ENCODE results near the gene EAF2.
A peak's percentile ranks its signal among the peaks of the same experiment; 100 is the strongest.
"Not testable (repeated sequence)": the region's sequence is repeated elsewhere in the genome, so short reads cannot be mapped to it uniquely, and the experiment has no call there.

Gene EAF2

DNA sequence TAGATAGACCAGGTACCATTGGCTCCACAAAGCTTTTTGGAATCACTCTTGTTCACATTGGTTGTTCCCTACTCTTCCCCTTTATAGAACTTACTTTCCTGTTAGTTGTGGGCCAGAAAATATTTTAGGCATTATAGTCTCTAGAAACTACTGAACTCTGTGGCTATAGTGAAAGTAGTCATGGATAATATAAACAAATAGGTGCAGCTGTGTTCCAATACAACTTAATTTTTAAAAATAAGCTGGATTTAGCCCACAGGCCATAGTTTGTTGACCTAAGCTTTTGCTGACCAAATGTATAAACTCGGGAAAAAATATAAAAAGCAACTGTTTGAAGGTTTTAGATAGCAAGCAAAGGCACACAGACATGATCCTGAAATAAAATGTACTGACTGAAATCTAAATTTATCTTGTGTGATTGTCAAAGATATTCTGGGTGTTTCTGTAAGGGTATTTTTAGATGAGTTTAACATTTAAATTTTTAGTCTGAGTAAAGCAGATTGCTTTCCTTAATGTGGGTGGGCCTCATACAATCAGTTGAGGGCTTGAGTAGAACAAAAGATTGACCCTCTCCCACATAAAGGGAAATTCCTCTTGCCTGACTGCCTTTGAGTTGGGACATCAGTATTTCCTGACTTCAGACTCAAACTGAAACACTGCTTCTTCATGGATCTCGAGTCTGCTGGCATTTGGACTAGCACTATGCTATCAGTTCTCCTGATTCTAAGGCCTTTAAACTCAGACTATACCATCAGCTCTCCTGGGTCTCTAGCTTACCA, 13.4 kb upstream of the EAF2 start:
- no peaks in the 10 kb centered on the region for H3K36me3 ChIP-seq (ENCODE audit: control insufficient read depth, insufficient read depth, low read length)

DNA sequence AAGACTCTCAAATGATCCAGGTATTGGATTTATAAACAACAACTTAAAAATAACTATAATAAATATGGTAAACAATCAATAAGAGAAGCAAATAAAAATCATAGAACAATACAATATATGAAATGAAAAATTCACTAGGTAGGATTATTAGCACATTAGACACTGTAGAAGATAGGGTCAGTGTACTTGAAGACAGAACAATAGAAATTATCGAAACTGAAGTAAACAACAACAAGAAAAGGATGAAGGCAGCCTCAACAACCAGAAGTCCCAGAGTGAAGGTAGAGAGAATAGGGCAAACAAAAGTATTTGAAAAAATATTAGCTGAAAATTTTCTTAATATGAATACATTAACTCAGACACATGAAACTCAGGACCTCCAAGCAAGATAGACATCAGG, 12.0 kb upstream of the EAF2 start:
- Histone ChIP-seq H3K9me3 (ENCODE audit: control insufficient read depth, low read length) (no peaks in the 10 kb centered on the region), H3K4me1 (ENCODE audit: control insufficient read depth, insufficient read depth, low read length) (no peaks in the 10 kb centered on the region), H3K4me3 (ENCODE audit: low read length) (no peak overlapping the region), H3K27me3 (ENCODE audit: control insufficient read depth, insufficient read depth, low read length) (no peaks in the 10 kb centered on the region), H3K36me3 (ENCODE audit: control insufficient read depth, insufficient read depth, low read length) (no peaks in the 10 kb centered on the region), H3K9ac (ENCODE audit: low read length) (no peak overlapping the region)

More for the DNA sequence above, 13.4 kb upstream of the EAF2 start:
- Histone ChIP-seq H3K4me3 (ENCODE audit: low read length) (no peak overlapping the region), H3K9me3 (ENCODE audit: control insufficient read depth, low read length) (no peaks in the 10 kb centered on the region), H3K27me3 (ENCODE audit: control insufficient read depth, insufficient read depth, low read length) (no peaks in the 10 kb centered on the region), H3K4me1 (ENCODE audit: control insufficient read depth, insufficient read depth, low read length) (no peaks in the 10 kb centered on the region), H3K9ac (ENCODE audit: low read length) (no peak overlapping the region)

DNA sequence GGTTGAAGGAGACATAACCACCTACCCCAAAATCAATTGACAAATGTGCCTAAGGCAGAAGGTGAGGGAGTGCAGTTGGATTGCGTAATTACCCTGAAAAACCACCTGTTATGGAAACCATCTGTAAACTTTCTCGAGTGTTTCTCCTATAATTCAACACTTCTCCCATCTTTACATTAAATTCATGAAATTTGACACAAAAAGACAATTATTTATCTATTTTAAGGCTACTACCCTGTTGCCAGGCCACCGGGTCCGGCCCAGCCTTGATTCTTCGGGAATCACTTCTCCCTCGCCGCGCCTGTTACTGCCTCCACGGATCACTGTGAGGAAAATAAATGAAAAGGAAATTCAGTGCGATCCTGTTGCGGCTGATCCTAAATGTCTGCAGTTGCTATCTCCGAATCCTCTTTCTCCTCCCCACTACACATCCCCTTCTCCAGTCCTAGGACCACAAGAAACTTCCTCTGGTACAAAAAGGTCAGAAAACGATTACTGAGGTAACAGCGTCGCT, 795 bp upstream of the EAF2 start:
- H3K9me3 ChIP-seq (ENCODE audit: control insufficient read depth, low read length), result no peaks in the 10 kb centered on the region
- H3K9ac ChIP-seq (ENCODE audit: low read length), result peak overlapping the region; percentile 95
- no peaks in the 10 kb centered on the region for H3K36me3 ChIP-seq (ENCODE audit: control insufficient read depth, insufficient read depth, low read length)
- peak overlapping the region; percentile 93 for H3K4me3 ChIP-seq (ENCODE audit: low read length)
- H3K4me1 ChIP-seq (ENCODE audit: control insufficient read depth, insufficient read depth, low read length), result no peaks in the 10 kb centered on the region
- no peaks in the 10 kb centered on the region for H3K27me3 ChIP-seq (ENCODE audit: control insufficient read depth, insufficient read depth, low read length)

DNA sequence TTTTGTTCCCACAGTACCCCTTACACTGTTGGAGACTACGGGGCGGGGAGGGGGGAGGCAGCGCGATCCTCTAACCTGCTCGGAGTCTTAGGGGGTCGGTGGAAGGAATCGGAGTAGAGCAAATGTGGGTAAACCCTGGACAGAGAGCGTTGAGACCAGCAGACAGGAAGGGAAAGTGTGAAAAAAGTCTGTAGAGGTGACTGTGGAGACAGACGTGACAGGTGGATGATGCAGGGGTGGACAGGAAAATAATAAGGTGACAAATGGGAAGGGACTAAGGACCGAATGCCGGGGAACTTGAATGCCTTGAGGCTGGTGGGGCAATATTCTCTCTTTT, 424 bp downstream of the EAF2 start:
- no peaks in the 10 kb centered on the region for H3K4me1 ChIP-seq (ENCODE audit: control insufficient read depth, insufficient read depth, low read length)
- H3K9me3 ChIP-seq (ENCODE audit: control insufficient read depth, low read length), result no peaks in the 10 kb centered on the region
- peak overlapping the region; percentile 72 for H3K4me3 ChIP-seq (ENCODE audit: low read length)
- H3K36me3 ChIP-seq (ENCODE audit: control insufficient read depth, insufficient read depth, low read length), result no peaks in the 10 kb centered on the region
- no peaks in the 10 kb centered on the region for H3K27me3 ChIP-seq (ENCODE audit: control insufficient read depth, insufficient read depth, low read length)
- peak overlapping the region; percentile 95 for H3K9ac ChIP-seq (ENCODE audit: low read length)

DNA sequence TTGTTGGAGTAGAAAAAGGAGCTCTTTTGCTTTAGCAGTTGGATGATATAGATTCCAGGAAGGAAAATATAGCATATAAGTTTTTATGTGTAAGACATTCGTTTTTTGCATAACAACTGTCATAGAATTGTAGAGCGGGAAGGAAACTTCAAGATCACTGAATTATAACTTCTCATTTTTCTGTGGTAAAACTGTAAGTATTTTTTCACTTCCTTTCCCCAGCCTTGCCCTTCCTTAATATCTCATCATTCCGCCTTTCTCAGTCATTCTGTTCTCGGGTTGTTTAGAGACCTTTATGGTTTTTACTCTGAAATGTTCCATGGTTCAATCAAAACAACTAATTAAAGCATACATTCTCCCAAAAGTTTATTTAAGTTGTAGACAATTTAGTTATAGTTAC, 1.1 kb downstream of the EAF2 start:
- Histone ChIP-seq H3K9me3 (ENCODE audit: control insufficient read depth, low read length) (no peaks in the 10 kb centered on the region), H3K36me3 (ENCODE audit: control insufficient read depth, insufficient read depth, low read length) (no peaks in the 10 kb centered on the region), H3K9ac (ENCODE audit: low read length) (no peak overlapping the region), H3K4me3 (ENCODE audit: low read length) (no peak overlapping the region), H3K27me3 (ENCODE audit: control insufficient read depth, insufficient read depth, low read length) (no peaks in the 10 kb centered on the region), H3K4me1 (ENCODE audit: control insufficient read depth, insufficient read depth, low read length) (no peaks in the 10 kb centered on the region)

DNA sequence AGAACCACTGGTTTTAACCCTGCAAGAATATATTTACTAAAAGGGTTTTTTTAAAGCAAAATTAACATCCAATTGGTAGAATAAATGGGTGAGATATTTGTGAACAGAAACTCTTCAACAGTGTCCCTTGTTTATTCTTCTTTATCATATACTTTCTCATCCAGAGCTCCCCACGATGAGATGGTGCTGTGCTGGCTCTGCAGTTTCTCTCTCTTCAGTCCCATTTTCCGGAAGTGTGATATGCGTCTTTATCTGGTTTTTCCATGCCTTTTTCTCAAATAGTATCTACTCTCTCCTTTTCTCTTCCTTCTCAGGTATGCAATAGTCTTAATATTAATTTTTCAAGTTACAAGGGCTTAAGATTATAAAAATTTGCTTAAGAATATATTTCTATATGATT, 1.5 kb downstream of the EAF2 start:
- H3K36me3 ChIP-seq (ENCODE audit: control insufficient read depth, insufficient read depth, low read length), result no peaks in the 10 kb centered on the region

DNA sequence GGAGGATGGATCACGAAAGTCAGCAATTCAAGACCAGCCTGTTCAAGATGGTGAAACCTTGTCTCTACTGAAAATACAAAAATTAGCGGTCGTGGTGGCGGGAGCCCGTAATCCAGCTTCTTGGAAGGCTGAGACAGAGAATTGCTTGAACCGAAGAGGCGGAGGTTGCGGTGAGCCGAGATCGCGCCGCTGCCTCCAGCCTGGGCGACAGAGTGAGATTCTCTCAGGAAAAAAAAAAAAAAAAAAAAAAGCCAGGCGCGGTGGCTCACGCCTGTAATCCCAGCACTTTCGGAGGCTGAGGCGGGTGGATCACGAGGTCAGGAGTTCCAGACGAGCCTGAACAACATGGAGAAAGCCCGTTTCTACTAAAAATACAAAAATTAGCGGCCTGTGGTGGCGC, 5.0 kb downstream of the EAF2 start:
- Histone ChIP-seq H3K9ac (ENCODE audit: low read length) (no peak overlapping the region), H3K4me1 (ENCODE audit: control insufficient read depth, insufficient read depth, low read length) (no peaks in the 10 kb centered on the region), H3K4me3 (ENCODE audit: low read length) (no peak overlapping the region), H3K36me3 (ENCODE audit: control insufficient read depth, insufficient read depth, low read length) (no peaks in the 10 kb centered on the region), H3K9me3 (ENCODE audit: control insufficient read depth, low read length) (no peaks in the 10 kb centered on the region), H3K27me3 (ENCODE audit: control insufficient read depth, insufficient read depth, low read length) (no peaks in the 10 kb centered on the region)

More for the DNA sequence above, 1.5 kb downstream of the EAF2 start:
- no peaks in the 10 kb centered on the region for H3K27me3 ChIP-seq (ENCODE audit: control insufficient read depth, insufficient read depth, low read length)
- no peaks in the 10 kb centered on the region for H3K4me1 ChIP-seq (ENCODE audit: control insufficient read depth, insufficient read depth, low read length)
- no peak overlapping the region for H3K9ac ChIP-seq (ENCODE audit: low read length)
- no peaks in the 10 kb centered on the region for H3K9me3 ChIP-seq (ENCODE audit: control insufficient read depth, low read length)
- no peak overlapping the region for H3K4me3 ChIP-seq (ENCODE audit: low read length)

DNA sequence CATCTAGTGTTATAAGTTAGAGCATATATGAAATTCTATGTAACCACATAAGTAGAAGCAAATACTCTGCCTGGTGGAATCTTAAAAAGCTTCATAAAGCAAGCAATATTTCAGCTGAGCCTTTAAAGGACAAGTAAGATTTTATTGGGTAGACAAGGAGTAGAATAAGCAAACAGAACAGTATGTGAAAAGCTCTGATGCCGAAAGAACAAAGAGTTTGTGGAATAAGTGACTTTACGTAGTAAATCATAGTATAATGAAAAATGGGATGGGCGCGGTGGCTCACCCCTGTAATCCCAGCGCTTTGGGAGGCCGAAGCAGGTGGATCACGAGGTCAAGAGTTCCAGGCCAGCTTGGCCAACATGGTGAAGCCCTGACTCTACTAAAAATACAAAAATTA, 9.9 kb downstream of the EAF2 start:
- Histone ChIP-seq H3K9ac (ENCODE audit: low read length) (no peak overlapping the region), H3K36me3 (ENCODE audit: control insufficient read depth, insufficient read depth, low read length) (no peaks in the 10 kb centered on the region), H3K9me3 (ENCODE audit: control insufficient read depth, low read length) (no peaks in the 10 kb centered on the region), H3K27me3 (ENCODE audit: control insufficient read depth, insufficient read depth, low read length) (no peaks in the 10 kb centered on the region), H3K4me1 (ENCODE audit: control insufficient read depth, insufficient read depth, low read length) (no peaks in the 10 kb centered on the region), H3K4me3 (ENCODE audit: low read length) (no peak overlapping the region)

DNA sequence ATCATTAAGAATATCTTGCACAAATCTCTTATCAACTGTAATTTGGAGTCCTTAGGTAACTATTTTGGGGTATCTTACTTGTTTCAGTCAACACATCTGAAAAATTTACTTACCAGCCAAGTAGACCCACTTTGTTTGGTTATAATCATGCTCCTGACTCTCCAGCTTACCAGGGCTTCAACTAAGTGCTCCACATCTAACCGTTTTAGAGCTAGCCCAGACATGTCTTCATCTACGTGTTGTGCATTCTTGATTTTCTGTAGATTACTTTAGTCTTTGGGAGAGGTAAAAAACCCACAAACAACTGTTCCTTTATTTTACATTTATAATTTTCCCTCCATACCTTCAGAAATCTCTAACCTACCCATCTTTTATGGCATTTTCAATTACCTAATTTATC, 17.2 kb downstream of the EAF2 start:
- H3K36me3 ChIP-seq (ENCODE audit: control insufficient read depth, insufficient read depth, low read length), result no peaks in the 10 kb centered on the region
- H3K9ac ChIP-seq (ENCODE audit: low read length), result no peak overlapping the region

DNA sequence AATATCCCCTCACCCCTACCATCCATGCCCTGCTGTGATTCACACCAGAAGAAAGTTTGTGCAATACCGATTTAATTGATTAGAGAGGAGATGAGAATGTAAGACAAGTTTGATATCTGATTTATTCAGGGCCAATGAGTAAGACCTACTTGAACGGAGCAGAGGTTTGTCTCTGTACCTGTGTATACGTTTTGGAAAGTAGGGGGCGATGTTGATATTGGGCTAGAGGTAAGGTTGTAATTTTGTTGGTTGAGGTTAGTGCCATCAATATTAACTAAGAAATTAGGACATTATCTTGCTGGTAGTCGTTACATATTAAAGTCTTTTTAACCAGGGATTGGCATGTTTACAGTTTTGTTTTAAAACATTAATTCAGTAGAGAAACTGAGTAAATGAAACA, 20.5 kb downstream of the EAF2 start:
- H3K9ac ChIP-seq (ENCODE audit: low read length), result no peak overlapping the region
- no peaks in the 10 kb centered on the region for H3K4me1 ChIP-seq (ENCODE audit: control insufficient read depth, insufficient read depth, low read length)
- no peak overlapping the region for H3K4me3 ChIP-seq (ENCODE audit: low read length)
- H3K36me3 ChIP-seq (ENCODE audit: control insufficient read depth, insufficient read depth, low read length), result no peaks in the 10 kb centered on the region
- H3K9me3 ChIP-seq (ENCODE audit: control insufficient read depth, low read length), result no peaks in the 10 kb centered on the region
- no peaks in the 10 kb centered on the region for H3K27me3 ChIP-seq (ENCODE audit: control insufficient read depth, insufficient read depth, low read length)

More for the DNA sequence above, 17.2 kb downstream of the EAF2 start:
- Histone ChIP-seq H3K4me3 (ENCODE audit: low read length) (no peak overlapping the region), H3K27me3 (ENCODE audit: control insufficient read depth, insufficient read depth, low read length) (no peaks in the 10 kb centered on the region), H3K4me1 (ENCODE audit: control insufficient read depth, insufficient read depth, low read length) (no peaks in the 10 kb centered on the region), H3K9me3 (ENCODE audit: control insufficient read depth, low read length) (no peaks in the 10 kb centered on the region)

DNA sequence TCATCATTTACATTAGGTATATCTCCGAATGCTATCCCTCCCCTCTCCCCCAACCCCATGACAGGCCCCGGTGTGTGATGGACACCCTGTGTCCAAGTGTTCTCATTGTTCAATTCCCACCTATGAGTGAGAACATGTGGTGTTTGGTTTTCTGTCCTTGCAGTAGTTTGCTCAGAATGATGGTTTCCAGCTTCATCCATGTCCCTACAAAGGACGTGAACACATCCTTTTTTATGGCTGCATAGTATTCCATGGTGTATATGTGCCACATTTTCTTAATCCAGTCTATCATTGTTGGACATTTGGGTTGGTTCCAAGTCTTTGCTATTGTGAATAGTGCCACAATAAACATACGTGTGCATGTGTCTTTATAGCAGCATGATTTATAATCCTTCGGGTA, 22.8 kb downstream of the EAF2 start:
- H3K4me1 ChIP-seq (ENCODE audit: control insufficient read depth, insufficient read depth, low read length); H3K27me3 ChIP-seq (ENCODE audit: control insufficient read depth, insufficient read depth, low read length); H3K36me3 ChIP-seq (ENCODE audit: control insufficient read depth, insufficient read depth, low read length); H3K9me3 ChIP-seq (ENCODE audit: control insufficient read depth, low read length); H3K9ac ChIP-seq (ENCODE audit: low read length); H3K4me3 ChIP-seq (ENCODE audit: low read length): not testable (repeated sequence)

DNA sequence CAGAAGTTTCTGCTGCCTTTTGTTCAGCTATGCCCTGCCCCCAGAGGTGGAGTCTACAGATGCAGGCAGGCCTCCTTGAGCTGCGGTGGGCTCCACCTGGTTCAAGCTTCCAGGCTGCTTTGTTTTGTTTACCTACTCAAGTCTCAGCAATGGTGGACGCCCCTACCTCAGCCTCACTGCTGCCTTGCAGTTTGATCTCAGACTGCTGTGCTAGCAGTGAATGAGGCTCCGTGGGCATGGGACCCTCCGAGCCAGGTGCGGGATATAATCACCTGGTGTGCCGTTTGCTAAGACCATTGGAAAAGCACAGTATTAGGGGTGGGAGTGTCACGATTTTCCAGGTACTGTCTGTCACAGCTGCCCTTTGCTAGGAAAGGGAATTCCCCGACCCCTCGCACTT, 28.2 kb downstream of the EAF2 start:
- H3K4me1 ChIP-seq (ENCODE audit: control insufficient read depth, insufficient read depth, low read length); H3K9ac ChIP-seq (ENCODE audit: low read length); H3K4me3 ChIP-seq (ENCODE audit: low read length); H3K36me3 ChIP-seq (ENCODE audit: control insufficient read depth, insufficient read depth, low read length); H3K27me3 ChIP-seq (ENCODE audit: control insufficient read depth, insufficient read depth, low read length); H3K9me3 ChIP-seq (ENCODE audit: control insufficient read depth, low read length): not testable (repeated sequence)

DNA sequence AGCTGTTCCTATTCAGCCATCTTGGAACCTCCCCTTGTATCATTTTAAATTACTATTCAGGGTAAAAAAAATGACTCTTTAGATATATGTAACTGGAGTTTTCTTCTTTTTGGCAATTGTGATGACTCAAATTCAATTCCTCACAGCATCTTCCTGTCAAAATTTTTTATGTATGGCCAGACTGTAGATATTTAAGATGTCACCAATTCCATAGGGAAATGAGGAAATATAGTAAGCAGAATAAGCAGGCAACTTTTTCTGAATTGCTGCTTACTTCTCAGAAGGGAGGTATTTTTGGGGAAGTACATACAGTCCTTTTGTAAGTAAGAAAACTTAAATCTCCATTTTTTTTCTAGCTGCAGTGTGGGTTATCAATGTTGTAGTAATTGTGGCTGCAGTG, 28.8 kb downstream of the EAF2 start:
- Histone ChIP-seq H3K9me3 (ENCODE audit: control insufficient read depth, low read length) (no peaks in the 10 kb centered on the region), H3K4me3 (ENCODE audit: low read length) (no peak overlapping the region), H3K9ac (ENCODE audit: low read length) (no peak overlapping the region), H3K4me1 (ENCODE audit: control insufficient read depth, insufficient read depth, low read length) (no peaks in the 10 kb centered on the region), H3K36me3 (ENCODE audit: control insufficient read depth, insufficient read depth, low read length) (no peaks in the 10 kb centered on the region), H3K27me3 (ENCODE audit: control insufficient read depth, insufficient read depth, low read length) (no peaks in the 10 kb centered on the region)
